GM12875 (cell line): ENCODE results near the gene RGS12.

ENCODE experiments used
- H3K4me3 ChIP-seq: one replicate; pipeline ENCODE4 v1.5.1; 2011; ENCODE audit warnings: low read depth, low read length, control low read depth
- TF ChIP-seq, protein P1 (sequence below): IDR thresholded peaks from 2 replicates; pipeline ENCODE4 v1.5.1; 2011; ENCODE audit warnings: low read depth, mild to moderate bottlenecking, control low read depth, inconsistent platforms, low read length, moderate library complexity, borderline replicate concordance; ENCODE audit not compliant: insufficient read depth

Gene RGS12

DNA sequence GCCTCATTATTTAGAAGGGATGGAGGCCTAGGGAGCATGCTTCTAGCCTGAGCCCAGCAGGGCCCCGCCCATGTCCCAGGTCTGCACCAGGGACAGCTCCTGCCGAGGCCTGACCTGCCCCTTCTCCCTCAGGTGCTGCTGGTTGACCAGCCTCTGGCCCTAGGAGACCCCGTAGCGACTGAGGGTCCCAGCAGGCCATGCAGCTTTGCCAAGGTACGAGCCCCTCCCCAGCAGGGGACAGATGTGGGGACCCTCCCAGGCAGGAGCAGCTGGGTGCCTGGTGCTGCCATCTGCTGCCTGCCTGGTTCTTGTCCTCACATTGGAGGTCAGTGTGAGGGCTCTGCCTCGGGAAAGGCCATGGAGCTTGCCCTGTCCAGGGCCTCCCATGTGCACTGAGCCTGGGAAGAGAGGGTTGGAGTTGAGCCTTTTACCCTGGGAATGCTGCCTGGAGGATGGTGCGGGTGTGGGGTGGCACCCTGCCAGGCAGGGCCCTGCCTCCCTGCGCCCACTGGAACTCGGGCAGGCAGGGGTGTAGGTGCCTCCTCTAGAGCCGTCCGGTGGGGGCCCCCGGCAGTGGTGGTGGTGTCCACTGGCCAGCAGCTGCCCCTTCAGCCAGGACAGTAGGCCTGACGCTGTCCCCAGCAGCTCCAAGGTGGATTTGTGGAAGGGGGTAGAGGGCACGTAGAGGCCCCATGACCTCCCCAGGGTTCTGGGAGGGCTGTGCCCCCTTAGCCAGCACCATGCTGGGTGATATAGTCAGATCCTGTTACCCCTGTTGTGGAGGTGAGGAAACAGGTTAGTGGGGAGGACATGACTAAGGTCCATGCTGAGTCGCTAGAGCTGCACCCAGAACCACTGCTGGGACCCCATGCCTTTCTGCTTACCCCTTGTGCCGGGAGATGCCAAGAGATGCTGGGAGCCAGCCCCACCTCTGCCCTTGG is 46.1 kb upstream of the RGS12 start:
- no peak overlapping the region for H3K4me3 ChIP-seq
- TF ChIP-seq, protein P1, sequence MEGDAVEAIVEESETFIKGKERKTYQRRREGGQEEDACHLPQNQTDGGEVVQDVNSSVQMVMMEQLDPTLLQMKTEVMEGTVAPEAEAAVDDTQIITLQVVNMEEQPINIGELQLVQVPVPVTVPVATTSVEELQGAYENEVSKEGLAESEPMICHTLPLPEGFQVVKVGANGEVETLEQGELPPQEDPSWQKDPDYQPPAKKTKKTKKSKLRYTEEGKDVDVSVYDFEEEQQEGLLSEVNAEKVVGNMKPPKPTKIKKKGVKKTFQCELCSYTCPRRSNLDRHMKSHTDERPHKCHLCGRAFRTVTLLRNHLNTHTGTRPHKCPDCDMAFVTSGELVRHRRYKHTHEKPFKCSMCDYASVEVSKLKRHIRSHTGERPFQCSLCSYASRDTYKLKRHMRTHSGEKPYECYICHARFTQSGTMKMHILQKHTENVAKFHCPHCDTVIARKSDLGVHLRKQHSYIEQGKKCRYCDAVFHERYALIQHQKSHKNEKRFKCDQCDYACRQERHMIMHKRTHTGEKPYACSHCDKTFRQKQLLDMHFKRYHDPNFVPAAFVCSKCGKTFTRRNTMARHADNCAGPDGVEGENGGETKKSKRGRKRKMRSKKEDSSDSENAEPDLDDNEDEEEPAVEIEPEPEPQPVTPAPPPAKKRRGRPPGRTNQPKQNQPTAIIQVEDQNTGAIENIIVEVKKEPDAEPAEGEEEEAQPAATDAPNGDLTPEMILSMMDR: no peak

DNA sequence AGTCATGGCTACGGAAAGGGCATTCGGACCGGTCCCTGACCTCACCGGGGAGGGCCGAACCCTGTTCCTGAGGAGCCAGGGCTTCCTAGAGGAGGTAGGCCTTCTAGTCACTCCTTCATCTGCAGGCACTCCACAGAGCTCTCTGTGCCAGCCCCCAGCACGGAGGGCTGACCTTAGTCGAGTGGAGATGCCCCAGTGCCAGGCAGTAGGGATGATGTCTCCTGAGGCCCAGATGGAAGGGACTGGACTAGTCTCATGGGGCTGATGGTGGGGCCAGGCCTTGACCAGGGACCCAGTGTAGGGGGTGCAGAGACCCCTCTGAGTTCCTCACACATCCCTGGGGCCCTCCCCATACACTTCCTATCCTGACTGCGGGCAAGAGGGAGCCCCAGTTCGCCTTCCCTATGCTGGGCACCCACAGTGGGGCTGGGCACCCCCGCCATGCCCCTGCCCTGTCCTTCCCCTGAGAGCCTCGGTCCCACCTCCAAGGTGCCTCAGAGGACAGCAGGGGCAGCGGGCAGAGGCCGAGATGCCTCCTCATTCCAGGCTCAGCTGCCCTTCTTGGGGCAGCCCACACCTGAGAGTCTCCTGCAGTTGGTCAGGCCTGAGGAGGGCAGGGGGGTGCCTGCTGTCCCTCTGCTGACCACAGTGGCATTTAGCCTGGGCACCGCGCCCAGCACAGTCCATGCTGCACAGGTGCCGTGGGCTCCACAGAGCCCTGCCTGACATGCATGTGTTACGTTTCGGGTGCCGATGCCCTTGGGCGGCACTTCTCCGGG is 45.2 kb upstream of the RGS12 start:
- no peak overlapping the region for H3K4me3 ChIP-seq
- TF ChIP-seq, protein P1: no peak

DNA sequence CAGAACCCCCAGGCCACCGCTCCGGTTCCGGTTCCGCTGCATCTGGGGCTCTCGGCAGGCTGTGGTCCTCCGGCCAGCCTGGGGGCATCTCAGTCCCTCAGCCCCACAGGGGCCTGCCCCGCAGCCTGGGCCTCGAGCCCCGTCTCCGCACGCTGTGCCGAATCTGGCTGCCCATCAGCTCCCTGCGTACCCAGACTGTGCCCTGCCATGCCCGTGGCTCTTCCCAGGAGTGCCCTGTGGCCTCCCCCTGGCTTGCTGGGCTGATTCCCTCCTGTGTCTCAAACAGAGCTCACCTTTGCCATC is 44.7 kb upstream of the RGS12 start:
- TF ChIP-seq, protein P1: no peak
- H3K4me3 ChIP-seq: no peak overlapping the region

DNA sequence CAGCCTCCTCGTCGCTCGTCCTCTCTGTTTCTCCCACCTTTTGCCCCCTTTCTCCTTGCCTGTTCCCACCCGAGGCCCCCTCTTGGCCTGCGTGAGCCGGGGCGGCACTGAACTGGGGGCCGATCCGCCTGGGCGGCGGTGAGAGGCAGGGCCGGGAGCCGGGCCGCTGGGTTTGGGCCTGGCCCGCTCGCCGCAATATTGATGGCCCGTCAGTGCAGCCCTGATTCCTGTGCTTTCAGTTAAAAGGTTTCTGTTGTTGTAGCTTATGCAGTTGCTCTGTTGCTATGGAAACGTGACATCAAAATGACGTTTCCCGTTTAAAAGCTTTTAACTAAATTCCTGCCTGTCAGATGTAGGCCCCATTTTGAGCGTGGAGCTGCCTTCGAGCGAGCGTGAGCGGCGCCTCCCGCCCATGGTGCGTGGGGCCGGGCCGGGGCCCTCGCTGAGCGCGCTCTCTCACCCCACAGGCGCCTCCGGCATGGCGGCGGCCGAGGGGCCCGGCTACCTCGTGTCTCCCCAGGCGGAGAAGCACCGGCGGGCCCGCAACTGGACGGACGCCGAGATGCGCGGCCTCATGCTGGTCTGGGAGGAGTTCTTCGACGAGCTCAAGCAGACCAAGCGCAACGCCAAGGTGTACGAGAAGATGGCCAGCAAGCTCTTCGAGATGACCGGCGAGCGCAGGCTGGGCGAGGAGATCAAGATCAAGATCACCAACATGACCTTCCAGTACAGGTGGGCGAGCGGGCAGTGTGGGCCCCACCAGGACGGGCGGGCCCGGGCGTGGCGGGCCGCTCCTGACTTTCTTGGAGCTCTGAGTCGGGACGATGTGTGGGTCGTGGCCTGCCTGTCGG is 43.8 kb upstream of the RGS12 start, which contains the start of gene MSANTD1:
Gene MSANTD1 (plus strand): TSS at position 349 of the 851 bp plus-strand sequence. CDS start 64 bp downstream, at position 413.
- TF ChIP-seq, protein P1: no peak
- no peak within 1 kb of the TSS for H3K4me3 ChIP-seq

DNA sequence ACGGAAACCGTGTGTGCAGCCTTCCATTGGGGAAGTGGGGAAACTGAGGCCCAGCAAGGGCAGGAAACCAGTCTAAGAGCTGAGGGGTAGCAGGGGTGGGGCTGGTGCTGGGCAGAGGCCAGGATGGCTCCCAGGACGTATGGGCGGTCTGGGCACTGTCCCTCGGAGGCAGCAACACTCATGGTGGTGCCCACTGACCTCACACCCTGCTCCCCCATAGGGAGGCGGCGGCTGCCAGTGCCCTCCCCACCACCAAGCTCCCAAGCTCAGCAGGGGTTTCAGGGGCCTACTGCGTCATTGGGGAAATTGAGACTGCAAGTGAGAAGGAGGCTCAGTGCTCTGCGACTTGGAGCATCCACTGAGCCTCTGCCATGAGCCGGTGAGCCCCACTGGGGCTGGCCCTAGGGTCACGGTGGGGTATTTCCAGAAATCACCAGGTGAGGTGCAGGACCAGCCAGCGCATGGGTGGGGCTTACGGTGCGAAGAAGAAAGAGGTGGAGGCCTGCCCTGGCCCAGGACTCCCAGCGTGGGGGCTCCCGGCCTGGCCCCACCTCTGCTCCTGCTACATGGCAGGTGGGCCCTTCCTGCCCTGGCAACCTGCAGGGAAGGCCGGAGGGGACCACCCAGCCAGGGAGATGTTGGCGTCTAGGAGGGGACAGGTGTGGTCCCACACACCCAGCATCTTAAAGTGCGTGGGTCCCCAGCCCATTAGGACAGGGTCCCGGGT is 42.9 kb upstream of the RGS12 start:
- TF ChIP-seq, protein P1: no peak

DNA sequence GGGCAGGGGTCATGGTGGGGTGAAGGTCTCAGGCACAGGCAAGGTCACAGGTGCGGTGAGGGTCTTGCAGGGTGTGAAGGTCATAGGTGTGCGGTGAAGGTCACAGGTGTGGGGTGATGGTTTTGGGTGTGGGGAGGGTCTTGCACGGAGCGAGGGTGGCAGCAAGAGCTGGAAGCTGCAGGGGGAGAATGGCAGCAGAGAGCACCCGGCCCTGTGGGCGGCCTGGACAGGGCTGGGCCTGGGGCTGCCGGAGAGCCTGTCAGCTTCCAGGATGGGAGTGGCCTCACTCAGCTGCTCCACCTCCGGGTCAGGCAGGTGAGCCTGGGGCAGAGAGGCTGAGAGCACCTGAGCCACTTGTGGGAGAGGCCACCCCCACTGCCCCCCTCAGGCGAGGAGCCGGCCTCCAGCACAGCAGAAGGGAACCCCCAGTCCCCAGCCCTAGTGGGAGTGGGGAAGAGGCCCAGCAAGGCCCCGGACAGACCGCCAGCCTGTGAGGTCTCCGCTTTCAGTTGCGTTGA is 42.3 kb upstream of the RGS12 start:
- H3K4me3 ChIP-seq: no peak overlapping the region
- TF ChIP-seq, protein P1: no peak

More for the DNA sequence above, 42.9 kb upstream of the RGS12 start:
- H3K4me3 ChIP-seq: no peak overlapping the region
